Measurements from ENCODE around the gene DDX19B.

GRCh38 chr16:70381604-70382342, 82.8 kb downstream of the DDX19B start:
- TF ChIP-seq CTCF (IDR thresholded peaks at IDR 0.05): no peak
- peak; percentile 24 to 25 for TF ChIP-seq POLR2A (IDR thresholded peaks at IDR 0.05)

Measured in adrenal gland (tissue), 5 donors.